Astrocyte of the spinal cord (primary cell): ENCODE measurements around the gene FRA10AC1.

Source experiments
- DNase-seq: peaks from one replicate; pipeline ENCODE4 v3.0.0; 2011; ENCODE audit warnings: low read depth, low spot score
- H3K4me3 ChIP-seq: 2 replicates; pipeline ENCODE4 v1.5.1; 2011; ENCODE audit warnings: low read depth, mild to moderate bottlenecking, low read length, moderate library complexity
- CTCF ChIP-seq: IDR thresholded peaks from 2 replicates; pipeline ENCODE4 v1.5.1; 2012; ENCODE audit warnings: low read depth, mild to moderate bottlenecking, low read length, inconsistent platforms
- in situ Hi-C: cut with HindIII; loops from 2 replicates; pipeline ENCODE4 v1.10.0; 2017; ENCODE audit warnings: low sequenced_read_pairs

Gene FRA10AC1

GRCh38 chr10:93629647-93630305, 72.6 kb downstream of the FRA10AC1 start:
- H3K4me3 ChIP-seq, result no peak overlapping the region
- no peak for DNase-seq
- no peak for TF ChIP-seq CTCF
- in situ Hi-C loops, result no loop called here

- DNase-seq, result no peak
- no peak for TF ChIP-seq CTCF
- in situ Hi-C loops, result no loop called here
- H3K4me3 ChIP-seq, result no peak overlapping the region
Observed at GRCh38 chr10:93628858-93629257, 73.5 kb downstream of the FRA10AC1 start.

GRCh38 chr10:93622942-93623341, 79.5 kb downstream of the FRA10AC1 start:
- in situ Hi-C loops, result no loop called here
- TF ChIP-seq CTCF, result no peak
- DNase-seq, result no peak
- no peak overlapping the region for H3K4me3 ChIP-seq

GRCh38 chr10:93620925-93621324, 81.5 kb downstream of the FRA10AC1 start:
- DNase-seq, result no peak
- H3K4me3 ChIP-seq, result no peak overlapping the region
- TF ChIP-seq CTCF, result no peak
- in situ Hi-C loops, result no loop called here
